A549 (cell line): ENCODE measurements around the gene AFG1L. TPM values are rescaled to one million over a fixed set of nuclear protein-coding genes. Genes with fewer than 3 reads are reported as not detected.

ENCODE experiments used
- ATAC-seq, 2 experiments: fragments of 200-7000 bp in 1 of 2; fragments of >200 bp in 1 of 2; cut with Nextera tagmentation in 1 of 2; cut with Tn5 transposase in 1 of 2; 3 replicates each; pipeline versions ENCODE4 v1.8.0 to v1.9.1; 2018 to 2020; ENCODE audit warnings: mild to moderate bottlenecking in 1 of 2, moderate library complexity in 1 of 2
- CTCF ChIA-PET: fragments of 300-600 bp; sonication (Branson Sonifier 250); formaldehyde crosslinking; extraction: SDS; loops from one replicate; lab custom pipeline; 2021; ENCODE audit warnings: antibody characterized with exemption, inconsistent platforms; lab: Yijun Ruan, JAX
- POLR2A ChIA-PET: fragments of 350-600 bp; formaldehyde crosslinking; extraction: SDS; loops from one replicate; lab custom pipeline; 2021; ENCODE audit warnings: antibody characterized with exemption, inconsistent platforms; lab: Yijun Ruan, JAX
- DNase-seq, 2 experiments: peaks; one replicate each; pipeline versions ENCODE4 v3.0.0 to v3.0.0-alpha.2; 2011 to 2016; ENCODE audit warnings: low read depth in 1 of 2, low spot score in 1 of 2
- FAIRE-seq: peaks from 2 replicates; lab custom pipeline; 2011; peaks lifted over from hg19 to GRCh38; lab: Jason Lieb, UNC
- H3K27ac ChIP-seq, 2 experiments: fragments of >200 bp; sonication (Bioruptor Twin); formaldehyde crosslinking; 3 replicates each; pipeline ENCODE4 v1.5.1; 2016 to 2017
- H3K4me1 ChIP-seq: fragments of >200 bp; sonication (Bioruptor Twin); formaldehyde crosslinking; 3 replicates; pipeline ENCODE4 v1.6.1; 2016
- H3K4me2 ChIP-seq: fragments of >200 bp; sonication (Bioruptor Twin); formaldehyde crosslinking; 3 replicates; pipeline ENCODE4 v1.6.1; 2016
- H3K4me3 ChIP-seq: fragments of >200 bp; sonication (Bioruptor Twin); formaldehyde crosslinking; 3 replicates; pipeline ENCODE4 v1.5.1; 2016
- H3K9me3 ChIP-seq: fragments of >200 bp; sonication (Bioruptor Twin); formaldehyde crosslinking; 3 replicates; pipeline ENCODE4 v1.6.1; 2016
- BHLHE40 ChIP-seq: IDR thresholded peaks from 2 replicates; pipeline ENCODE4 v1.6.1; 2012; ENCODE audit warnings: low read depth, low read length, inconsistent platforms
- CBX2 ChIP-seq: fragments of 200-600 bp; sonication (generic); IDR thresholded peaks from 2 replicates; pipeline ENCODE4 v1.6.1; 2016; ENCODE audit warnings: low read depth, mild to moderate bottlenecking, borderline replicate concordance
- CEBPB ChIP-seq, 2 experiments: fragments of >200 bp in 1 of 2; sonication (Bioruptor Twin) in 1 of 2; formaldehyde crosslinking in 1 of 2; IDR thresholded peaks; 2 replicates each; pipeline ENCODE4 v1.6.1; 2012 to 2016
- EHF ChIP-seq: fragments of 250-450 bp; sonication (Bioruptor Pico); IDR thresholded peaks from 2 replicates; pipeline ENCODE4 v1.5.0; 2020; ENCODE audit warnings: mild to moderate bottlenecking
- EHMT2 ChIP-seq: fragments of 200-600 bp; sonication (generic); IDR thresholded peaks from 2 replicates; pipeline ENCODE4 v1.6.1; 2016; ENCODE audit warnings: antibody characterized with exemption, low read depth, mild to moderate bottlenecking, moderate library complexity
- EP300 ChIP-seq, 2 experiments: fragments of >200 bp; sonication (Bioruptor Twin); formaldehyde crosslinking; IDR thresholded peaks; 2 replicates in 1 of 2; 3 replicates in 1 of 2; pipeline ENCODE4 v1.6.1; 2016 to 2017
- FOSB ChIP-seq: fragments of 250-450 bp; sonication (Bioruptor Pico); IDR thresholded peaks from 2 replicates; pipeline ENCODE4 v1.5.0; 2020; ENCODE audit warnings: mild to moderate bottlenecking, moderate library complexity
- FOXS1 ChIP-seq: fragments of 250-450 bp; sonication (Bioruptor Pico); IDR thresholded peaks from 2 replicates; pipeline ENCODE4 v1.5.0; 2020; ENCODE audit warnings: mild to moderate bottlenecking, moderate library complexity
- HDAC2 ChIP-seq: fragments of 200-600 bp; sonication (generic); IDR thresholded peaks from 2 replicates; pipeline ENCODE4 v1.6.1; 2016
- HEYL ChIP-seq: fragments of 250-450 bp; sonication (Bioruptor Pico); IDR thresholded peaks from 2 replicates; pipeline ENCODE4 v1.8.0; 2021; ENCODE audit warnings: mild to moderate bottlenecking, moderate library complexity
- HOXA7 ChIP-seq: fragments of 250-450 bp; sonication (Bioruptor Pico); IDR thresholded peaks from 2 replicates; pipeline ENCODE4 v1.5.0; 2020; ENCODE audit warnings: mild to moderate bottlenecking, moderate library complexity
- HOXB5 ChIP-seq: fragments of 250-450 bp; sonication (Bioruptor Pico); IDR thresholded peaks from 2 replicates; pipeline ENCODE4 v1.5.0; 2020; ENCODE audit warnings: mild to moderate bottlenecking, moderate library complexity
- JUN ChIP-seq, 2 experiments: fragments of >200 bp; sonication (Bioruptor Twin); formaldehyde crosslinking; IDR thresholded peaks; 2 replicates in 1 of 2; 3 replicates in 1 of 2; pipeline ENCODE4 v1.6.1; 2016 to 2017
- JUNB ChIP-seq: fragments of >200 bp; sonication (Bioruptor Twin); formaldehyde crosslinking; IDR thresholded peaks from 2 replicates; pipeline ENCODE4 v1.6.1; 2016
- KDM5A ChIP-seq: fragments of 200-600 bp; sonication (generic); IDR thresholded peaks from 2 replicates; pipeline ENCODE4 v1.6.1; 2016; ENCODE audit warnings: antibody characterized with exemption, mild to moderate bottlenecking
- MAZ ChIP-seq: fragments of 150-350 bp; IDR thresholded peaks from 2 replicates; pipeline ENCODE4 v1.6.1; 2014; ENCODE audit warnings: antibody characterized with exemption, low read depth, low read length, borderline replicate concordance
- NR3C1 ChIP-seq: fragments of >200 bp; sonication (Bioruptor Twin); formaldehyde crosslinking; IDR thresholded peaks from 3 replicates; pipeline ENCODE4 v1.6.1; 2017
- POLR2AphosphoS2 ChIP-seq: conservative IDR thresholded peaks from 2 replicates; pipeline ENCODE4 v1.6.1; 2012; ENCODE audit warnings: low read length, improper control_type of control experiment, inconsistent platforms
- RAD21 ChIP-seq, 2 experiments: fragments of >200 bp in 1 of 2; sonication (Bioruptor Twin) in 1 of 2; formaldehyde crosslinking in 1 of 2; IDR thresholded peaks in 1 of 2; conservative IDR thresholded peaks in 1 of 2; 2 replicates in 1 of 2; 3 replicates in 1 of 2; pipeline ENCODE4 v1.6.1; 2012 to 2018; ENCODE audit warnings: inconsistent platforms in 1 of 2
- RFX5 ChIP-seq: fragments of 450-650 bp; IDR thresholded peaks from 2 replicates; pipeline ENCODE4 v1.7.1; 2014; ENCODE audit warnings: antibody characterized with exemption, mild to moderate bottlenecking, moderate library complexity
- RNF2 ChIP-seq: fragments of 200-600 bp; sonication (generic); IDR thresholded peaks from 2 replicates; pipeline ENCODE4 v1.6.1; 2016; ENCODE audit warnings: low read depth, mild to moderate bottlenecking, antibody characterized with exemption, moderate library complexity, borderline replicate concordance
- SMC3 ChIP-seq: fragments of >200 bp; sonication (Bioruptor Twin); formaldehyde crosslinking; IDR thresholded peaks from 3 replicates; pipeline ENCODE4 v1.6.1; 2018; ENCODE audit warnings: inconsistent platforms
- TP53 ChIP-seq: fragments of 250-450 bp; sonication (Bioruptor Pico); IDR thresholded peaks from 2 replicates; pipeline ENCODE4 v1.5.0; 2021; ENCODE audit warnings: mild to moderate bottlenecking, moderate library complexity
- ZFP36 ChIP-seq: fragments of 450-650 bp; IDR thresholded peaks from 2 replicates; pipeline ENCODE4 v1.6.1; 2014; ENCODE audit warnings: borderline replicate concordance; ENCODE audit not compliant: partially characterized antibody
- ZSCAN20 ChIP-seq: fragments of 250-450 bp; sonication (Bioruptor Pico); IDR thresholded peaks from 2 replicates; pipeline ENCODE4 v1.8.0; 2022; ENCODE audit warnings: mild to moderate bottlenecking, moderate library complexity
- WGBS: methylation state at CpG from one replicate; pipeline ENCODE4 v1.1.6; 2017; ENCODE audit errors: missing lambda C conversion rate; 5-methylcytosine and 5-hydroxymethylcytosine counted together
- polyA plus RNA-seq, 4 experiments: library from polyadenylated mRNA; depleted of rRNA in 3 of 4; stranded (reverse); fragments of >200 nt; fragmentation: RNase III in 1 of 4; extraction: RNeasy Plus Mini Kit Qiagen cat#74134 plus additional on column Dnase treatment in 1 of 4; gene quantifications; 2 replicates in 3 of 4; 3 replicates in 1 of 4; pipeline ENCODE4 v1.2.3, GENCODE V29; 2011 to 2017
- TF ChIP-seq, protein P1 (sequence below): fragments of 200-600 bp; sonication (generic); IDR thresholded peaks from 2 replicates; pipeline ENCODE4 v1.6.1; 2016; ENCODE audit warnings: antibody characterized with exemption, mild to moderate bottlenecking, moderate library complexity
- TF ChIP-seq, protein P2 (sequence below): fragments of 250-450 bp; sonication (Bioruptor Pico); IDR thresholded peaks from 2 replicates; pipeline ENCODE4 v1.5.0; 2021; ENCODE audit warnings: mild to moderate bottlenecking, moderate library complexity, borderline replicate concordance
- TF ChIP-seq, protein P3 (sequence below): IDR thresholded peaks from 2 replicates; pipeline ENCODE4 v1.6.1; 2012

Gene AFG1L
- polyA plus RNA-seq, 2 of the 4 experiments (the other 2 are of a cell fraction), result 1.3 to 2.3 TPM

DNA sequence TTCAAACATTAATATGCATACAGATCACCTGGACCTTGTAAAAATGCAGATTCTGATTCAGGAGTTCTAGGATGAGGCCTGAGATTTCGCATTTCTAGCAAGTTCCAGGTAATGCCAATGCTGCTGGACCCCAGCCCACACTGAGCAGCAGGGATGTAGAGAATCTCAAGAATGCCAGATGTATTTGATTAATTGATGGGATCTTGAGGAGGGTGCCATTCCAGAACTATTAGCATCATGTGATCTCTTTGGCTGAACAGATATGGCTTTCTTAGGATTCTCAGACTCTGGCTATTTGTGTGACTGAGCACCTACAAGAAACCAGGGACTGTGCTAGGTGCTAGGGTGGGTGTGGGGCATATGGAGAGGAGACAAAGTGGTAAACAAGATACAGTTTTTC lies 17.6 kb upstream of the AFG1L start:
- ChIA-PET POLR2A (no interaction called here), CTCF (no interaction called here)
- H3K4me2 ChIP-seq, result no peak overlapping the region
- H3K4me1 ChIP-seq, result no peaks in the 10 kb centered on the region
- 80% methylated on average over 1 of the region's 1 CpG for WGBS
- no peak overlapping the region for H3K27ac ChIP-seq
- DNase-seq, result no peak
- no peaks in the 10 kb centered on the region for H3K9me3 ChIP-seq
- no peak for FAIRE-seq
- ATAC-seq, result no peak
- H3K4me3 ChIP-seq, result no peak overlapping the region
- TF ChIP-seq ZFP36 (no peak), POLR2AphosphoS2 (no peak), NR3C1 (no peak), FOXS1 (CRISPR knock-in tag) (no peak), JUNB (no peak), FOSB (CRISPR knock-in tag) (no peak), JUN (IDR thresholded peaks at IDR 0.05) (no peak), EP300 (IDR thresholded peaks at IDR 0.05) (no peak), HOXB5 (no peak), KDM5A (no peak), MAZ (no peak), HDAC2 (no peak), RNF2 (no peak), RAD21 (conservative IDR thresholded peaks at IDR 0.05 in 1 of 2, IDR thresholded peaks at IDR 0.05 in 1 of 2) (no peak)
- TF ChIP-seq, protein P1, sequence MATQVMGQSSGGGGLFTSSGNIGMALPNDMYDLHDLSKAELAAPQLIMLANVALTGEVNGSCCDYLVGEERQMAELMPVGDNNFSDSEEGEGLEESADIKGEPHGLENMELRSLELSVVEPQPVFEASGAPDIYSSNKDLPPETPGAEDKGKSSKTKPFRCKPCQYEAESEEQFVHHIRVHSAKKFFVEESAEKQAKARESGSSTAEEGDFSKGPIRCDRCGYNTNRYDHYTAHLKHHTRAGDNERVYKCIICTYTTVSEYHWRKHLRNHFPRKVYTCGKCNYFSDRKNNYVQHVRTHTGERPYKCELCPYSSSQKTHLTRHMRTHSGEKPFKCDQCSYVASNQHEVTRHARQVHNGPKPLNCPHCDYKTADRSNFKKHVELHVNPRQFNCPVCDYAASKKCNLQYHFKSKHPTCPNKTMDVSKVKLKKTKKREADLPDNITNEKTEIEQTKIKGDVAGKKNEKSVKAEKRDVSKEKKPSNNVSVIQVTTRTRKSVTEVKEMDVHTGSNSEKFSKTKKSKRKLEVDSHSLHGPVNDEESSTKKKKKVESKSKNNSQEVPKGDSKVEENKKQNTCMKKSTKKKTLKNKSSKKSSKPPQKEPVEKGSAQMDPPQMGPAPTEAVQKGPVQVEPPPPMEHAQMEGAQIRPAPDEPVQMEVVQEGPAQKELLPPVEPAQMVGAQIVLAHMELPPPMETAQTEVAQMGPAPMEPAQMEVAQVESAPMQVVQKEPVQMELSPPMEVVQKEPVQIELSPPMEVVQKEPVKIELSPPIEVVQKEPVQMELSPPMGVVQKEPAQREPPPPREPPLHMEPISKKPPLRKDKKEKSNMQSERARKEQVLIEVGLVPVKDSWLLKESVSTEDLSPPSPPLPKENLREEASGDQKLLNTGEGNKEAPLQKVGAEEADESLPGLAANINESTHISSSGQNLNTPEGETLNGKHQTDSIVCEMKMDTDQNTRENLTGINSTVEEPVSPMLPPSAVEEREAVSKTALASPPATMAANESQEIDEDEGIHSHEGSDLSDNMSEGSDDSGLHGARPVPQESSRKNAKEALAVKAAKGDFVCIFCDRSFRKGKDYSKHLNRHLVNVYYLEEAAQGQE, result no peak

DNA sequence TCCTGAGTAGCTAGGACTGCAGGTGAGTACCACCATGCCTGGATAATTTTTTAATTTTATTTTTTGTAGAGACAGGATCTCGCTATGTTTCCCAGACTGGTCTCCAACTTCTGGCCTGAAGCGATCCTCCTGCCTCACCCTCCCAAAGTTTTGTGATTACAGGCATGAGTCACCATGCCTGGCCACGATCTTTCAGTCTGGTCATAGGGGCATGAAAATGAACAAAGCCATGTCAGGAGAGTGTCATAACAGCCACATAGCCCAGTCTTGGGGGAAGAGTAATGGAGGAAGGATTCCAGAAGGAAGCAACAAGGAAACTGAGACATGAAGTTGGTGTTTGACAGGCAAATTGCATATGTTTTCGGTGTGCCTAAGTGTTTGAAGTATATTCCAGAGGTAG lies 17.0 kb upstream of the AFG1L start:
- WGBS, result 56% methylated on average over 4 of the region's 4 CpGs
- FAIRE-seq, result no peak

DNA sequence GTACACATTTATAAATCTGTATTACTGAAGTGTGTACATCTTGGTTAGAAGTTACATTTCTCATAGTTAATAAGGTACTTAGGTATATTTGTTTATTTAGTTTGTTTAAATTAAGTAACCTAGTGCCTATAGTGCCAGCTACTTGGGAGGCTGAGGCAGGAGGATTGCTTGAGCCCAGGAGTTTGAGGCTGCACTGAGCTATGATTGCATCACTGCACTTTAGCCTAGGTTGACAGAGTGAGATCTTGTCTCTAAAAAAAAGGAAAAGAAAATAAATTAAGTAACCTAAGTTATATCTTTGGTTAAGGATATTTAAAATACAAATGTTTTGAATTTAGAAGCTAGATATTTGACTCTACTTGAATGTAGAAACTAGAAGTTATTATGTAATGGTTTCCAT lies 9.5 kb upstream of the AFG1L start:
- DNase-seq, result no peak
- no peak overlapping the region for H3K4me2 ChIP-seq
- no peak overlapping the region for H3K4me3 ChIP-seq
- ChIA-PET CTCF (interaction anchor here (1.1 kb wide), 1 partner anchor 206 kb away, joined by 3 read pairs; no protein-coding TSS in a partner anchor), POLR2A (no interaction called here)
- ATAC-seq, result no peak
- H3K4me1 ChIP-seq, result no peaks in the 10 kb centered on the region
- no peaks in the 10 kb centered on the region for H3K9me3 ChIP-seq
- H3K27ac ChIP-seq, result no peak overlapping the region
- no peak for FAIRE-seq
- TF ChIP-seq, protein P2, sequence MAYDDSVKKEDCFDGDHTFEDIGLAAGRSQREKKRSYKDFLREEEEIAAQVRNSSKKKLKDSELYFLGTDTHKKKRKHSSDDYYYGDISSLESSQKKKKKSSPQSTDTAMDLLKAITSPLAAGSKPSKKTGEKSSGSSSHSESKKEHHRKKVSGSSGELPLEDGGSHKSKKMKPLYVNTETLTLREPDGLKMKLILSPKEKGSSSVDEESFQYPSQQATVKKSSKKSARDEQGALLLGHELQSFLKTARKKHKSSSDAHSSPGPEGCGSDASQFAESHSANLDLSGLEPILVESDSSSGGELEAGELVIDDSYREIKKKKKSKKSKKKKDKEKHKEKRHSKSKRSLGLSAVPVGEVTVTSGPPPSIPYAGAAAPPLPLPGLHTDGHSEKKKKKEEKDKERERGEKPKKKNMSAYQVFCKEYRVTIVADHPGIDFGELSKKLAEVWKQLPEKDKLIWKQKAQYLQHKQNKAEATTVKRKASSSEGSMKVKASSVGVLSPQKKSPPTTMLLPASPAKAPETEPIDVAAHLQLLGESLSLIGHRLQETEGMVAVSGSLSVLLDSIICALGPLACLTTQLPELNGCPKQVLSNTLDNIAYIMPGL (CRISPR knock-in tag), result no peak
- no peak for TF ChIP-seq BHLHE40
- TF ChIP-seq EP300 (IDR thresholded peaks at IDR 0.05), result no peak
- no peak for TF ChIP-seq RAD21 (conservative IDR thresholded peaks at IDR 0.05 in 1 of 2, IDR thresholded peaks at IDR 0.05 in 1 of 2)
- TF ChIP-seq FOXS1 (CRISPR knock-in tag), result no peak
- no peak for TF ChIP-seq RFX5
- TF ChIP-seq, protein P1, result no peak
- TF ChIP-seq CBX2, result no peak
- TF ChIP-seq NR3C1, result no peak

More for the DNA sequence above, 17.0 kb upstream of the AFG1L start:
- TF ChIP-seq, protein P3, sequence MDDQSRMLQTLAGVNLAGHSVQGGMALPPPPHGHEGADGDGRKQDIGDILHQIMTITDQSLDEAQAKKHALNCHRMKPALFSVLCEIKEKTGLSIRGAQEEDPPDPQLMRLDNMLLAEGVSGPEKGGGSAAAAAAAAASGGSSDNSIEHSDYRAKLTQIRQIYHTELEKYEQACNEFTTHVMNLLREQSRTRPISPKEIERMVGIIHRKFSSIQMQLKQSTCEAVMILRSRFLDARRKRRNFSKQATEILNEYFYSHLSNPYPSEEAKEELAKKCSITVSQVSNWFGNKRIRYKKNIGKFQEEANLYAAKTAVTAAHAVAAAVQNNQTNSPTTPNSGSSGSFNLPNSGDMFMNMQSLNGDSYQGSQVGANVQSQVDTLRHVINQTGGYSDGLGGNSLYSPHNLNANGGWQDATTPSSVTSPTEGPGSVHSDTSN, result no peak
- TF ChIP-seq FOXS1 (CRISPR knock-in tag) (no peak), CBX2 (no peak), TP53 (CRISPR knock-in tag) (no peak), SMC3 (no peak), EHF (CRISPR knock-in tag) (no peak), KDM5A (no peak), CEBPB (IDR thresholded peaks at IDR 0.05) (no peak), HEYL (CRISPR knock-in tag) (no peak), RAD21 (conservative IDR thresholded peaks at IDR 0.05 in 1 of 2, IDR thresholded peaks at IDR 0.05 in 1 of 2) (no peak), MAZ (no peak), EHMT2 (no peak), ZSCAN20 (CRISPR knock-in tag) (no peak), POLR2AphosphoS2 (no peak), HOXA7 (CRISPR knock-in tag) (no peak)
- H3K9me3 ChIP-seq, result no peaks in the 10 kb centered on the region
- H3K27ac ChIP-seq, result no peak overlapping the region
- ChIA-PET POLR2A (no interaction called here), CTCF (no interaction called here)
- no peaks in the 10 kb centered on the region for H3K4me1 ChIP-seq
- ATAC-seq, result no peak
- no peak overlapping the region for H3K4me2 ChIP-seq
- DNase-seq, result no peak
- H3K4me3 ChIP-seq, result no peak overlapping the region
